BLaER1 (cell line): Measurements from ENCODE around the gene TRANK1.

ENCODE experiments used
- H3K27ac ChIP-seq: shearing (Covaris generic); formaldehyde crosslinking; 2 replicates; pipeline ENCODE4 v1.8.1; 2022
- H3K27me3 ChIP-seq: shearing (Covaris generic); formaldehyde crosslinking; 2 replicates; pipeline ENCODE4 v1.8.1; 2022
- H3K36me3 ChIP-seq: shearing (Covaris generic); formaldehyde crosslinking; 2 replicates; pipeline ENCODE4 v1.8.1; 2022
- H3K4me1 ChIP-seq: shearing (Covaris generic); formaldehyde crosslinking; 2 replicates; pipeline ENCODE4 v1.8.1; 2022
- H3K4me2 ChIP-seq: shearing (Covaris generic); formaldehyde crosslinking; 2 replicates; pipeline ENCODE4 v1.8.1; 2022
- H3K4me3 ChIP-seq: shearing (Covaris generic); formaldehyde crosslinking; 2 replicates; pipeline ENCODE4 v1.8.1; 2022
- H3K9ac ChIP-seq: shearing (Covaris generic); formaldehyde crosslinking; 2 replicates; pipeline ENCODE4 v1.8.1; 2022
- H3K9me3 ChIP-seq: shearing (Covaris generic); formaldehyde crosslinking; 2 replicates; pipeline ENCODE4 v1.8.1; 2022
- H4K20me1 ChIP-seq: shearing (Covaris generic); formaldehyde crosslinking; 2 replicates; pipeline ENCODE4 v1.8.1; 2022
- Cebpa-rat ChIP-seq: shearing (Covaris generic); IDR thresholded peaks from 2 replicates; pipeline ENCODE4 v1.8.1; 2022

The TRANK1 gene

GRCh38 chr3:36944641-36945270 is at the start of gene TRANK1:
Gene TRANK1, minus strand, starts transcription at chr3:36945054. Its CDS starts 245 bp downstream, at chr3:36944809.
- peak within 1 kb of the TSS; percentile 89 for H3K4me2 ChIP-seq
- peaks cover 11% of the 10 kb centered on the region for H3K4me1 ChIP-seq
- H3K9me3 ChIP-seq = peaks cover 43% of the 10 kb centered on the region
- no peaks in the 10 kb centered on the region for H4K20me1 ChIP-seq
- no peak for TF ChIP-seq Cebpa-rat
- H3K9ac ChIP-seq = peak within 1 kb of the TSS; percentile 90
- peak within 1 kb of the TSS; percentile 88 for H3K4me3 ChIP-seq
- H3K27me3 ChIP-seq = no peaks in the 10 kb centered on the region; the same call in 1 of the 2 replicates
- H3K27ac ChIP-seq = peak within 1 kb of the TSS; percentile 92
- H3K36me3 ChIP-seq = no peaks in the 10 kb centered on the region

- peak within 1 kb of the TSS; percentile 87 for H3K9ac ChIP-seq
- peaks cover 45% of the 10 kb centered on the region for H3K4me1 ChIP-seq
- peaks cover 12% of the 10 kb centered on the region; the same call in 1 of the 2 replicates for H4K20me1 ChIP-seq
- peak; percentile 54; the same call in 1 of the 2 replicates for TF ChIP-seq Cebpa-rat
- H3K27me3 ChIP-seq = no peaks in the 10 kb centered on the region
- peak within 1 kb of the TSS; percentile 85 for H3K4me2 ChIP-seq
- H3K9me3 ChIP-seq = peaks cover 24% of the 10 kb centered on the region
- H3K4me3 ChIP-seq = peak within 1 kb of the TSS; percentile 70
- peak within 1 kb of the TSS; percentile 93 for H3K27ac ChIP-seq
- peaks cover 67% of the 10 kb centered on the region for H3K36me3 ChIP-seq
Observed at GRCh38 chr3:36993326-36994283, 48.8 kb upstream of the TRANK1 start, which contains the start of gene MLH1. Gene MLH1, plus strand, starts transcription at chr3:36993518. Its CDS starts 30 bp downstream, at chr3:36993548.

- Histone ChIP-seq H3K4me2 (peak within 1 kb of the TSS; percentile 85), H4K20me1 (peaks cover 20% of the 10 kb centered on the region; the same call in 1 of the 2 replicates), H3K4me3 (peak within 1 kb of the TSS; percentile 70), H3K9me3 (peaks cover 24% of the 10 kb centered on the region), H3K9ac (peak within 1 kb of the TSS; percentile 87), H3K4me1 (peaks cover 49% of the 10 kb centered on the region), H3K27ac (peak within 1 kb of the TSS; percentile 93), H3K27me3 (no peaks in the 10 kb centered on the region), H3K36me3 (peaks cover 66% of the 10 kb centered on the region)
- no peak for TF ChIP-seq Cebpa-rat
Observed at GRCh38 chr3:36992806-36993325, 48.0 kb upstream of the TRANK1 start, which contains the start of gene EPM2AIP1. Gene EPM2AIP1, minus strand, starts transcription at chr3:36993131. Its CDS starts 54 bp downstream, at chr3:36993077.

- Histone ChIP-seq H3K9me3 (peaks cover 24% of the 10 kb centered on the region), H4K20me1 (peaks cover 22% of the 10 kb centered on the region; the same call in 1 of the 2 replicates), H3K9ac (peak overlapping the region; percentile 87), H3K27ac (peak overlapping the region; percentile 93), H3K27me3 (no peaks in the 10 kb centered on the region), H3K4me3 (peak overlapping the region; percentile 70), H3K4me1 (peaks cover 49% of the 10 kb centered on the region), H3K36me3 (peaks cover 64% of the 10 kb centered on the region), H3K4me2 (peak overlapping the region; percentile 85)
- TF ChIP-seq Cebpa-rat = no peak
Observed at GRCh38 chr3:36991923-36992805, 47.3 kb upstream of the TRANK1 start.

- Histone ChIP-seq H4K20me1 (peaks cover 22% of the 10 kb centered on the region; the same call in 1 of the 2 replicates), H3K4me1 (peaks cover 49% of the 10 kb centered on the region), H3K4me3 (peak overlapping the region; percentile 70; the same call in 1 of the 2 replicates), H3K9me3 (peaks cover 24% of the 10 kb centered on the region), H3K4me2 (peak overlapping the region; percentile 85), H3K27ac (no peak overlapping the region), H3K27me3 (no peaks in the 10 kb centered on the region), H3K9ac (no peak overlapping the region), H3K36me3 (peaks cover 63% of the 10 kb centered on the region)
- TF ChIP-seq Cebpa-rat = no peak
Observed at GRCh38 chr3:36991147-36991546, 46.3 kb upstream of the TRANK1 start.

- Histone ChIP-seq H3K4me3 (no peak overlapping the region; the same call in 1 of the 2 replicates), H3K9me3 (peaks cover 24% of the 10 kb centered on the region), H3K36me3 (peaks cover 65% of the 10 kb centered on the region), H3K27me3 (no peaks in the 10 kb centered on the region), H3K4me2 (peak overlapping the region; percentile 85), H3K27ac (no peak overlapping the region), H4K20me1 (peaks cover 22% of the 10 kb centered on the region; the same call in 1 of the 2 replicates), H3K4me1 (peaks cover 43% of the 10 kb centered on the region), H3K9ac (no peak overlapping the region)
- no peak for TF ChIP-seq Cebpa-rat
Observed at GRCh38 chr3:36989568-36989967, 44.7 kb upstream of the TRANK1 start.

GRCh38 chr3:36989005-36989404 is 44.2 kb upstream of the TRANK1 start:
- Histone ChIP-seq H3K4me1 (peaks cover 38% of the 10 kb centered on the region), H4K20me1 (peaks cover 22% of the 10 kb centered on the region; the same call in 1 of the 2 replicates), H3K27ac (no peak overlapping the region), H3K36me3 (peaks cover 70% of the 10 kb centered on the region), H3K9me3 (peaks cover 24% of the 10 kb centered on the region), H3K27me3 (no peaks in the 10 kb centered on the region), H3K9ac (no peak overlapping the region), H3K4me3 (no peak overlapping the region), H3K4me2 (peak overlapping the region; percentile 85)
- TF ChIP-seq Cebpa-rat = no peak

GRCh38 chr3:36988356-36988755 is 43.5 kb upstream of the TRANK1 start:
- no peak overlapping the region for H3K27ac ChIP-seq
- no peak overlapping the region for H3K9ac ChIP-seq
- peak overlapping the region; percentile 85; the same call in 1 of the 2 replicates for H3K4me2 ChIP-seq
- no peaks in the 10 kb centered on the region for H3K27me3 ChIP-seq
- peaks cover 22% of the 10 kb centered on the region; the same call in 1 of the 2 replicates for H4K20me1 ChIP-seq
- H3K9me3 ChIP-seq = peaks cover 24% of the 10 kb centered on the region
- no peak overlapping the region for H3K4me3 ChIP-seq
- peaks cover 77% of the 10 kb centered on the region for H3K36me3 ChIP-seq
- no peak for TF ChIP-seq Cebpa-rat
- H3K4me1 ChIP-seq = peaks cover 38% of the 10 kb centered on the region
